Motor neuron (in vitro differentiated cells): ENCODE results near the gene USP6. TPM values are rescaled to one million over a fixed set of nuclear protein-coding genes. Genes with fewer than 3 reads are reported as not detected.
"Not testable (repeated sequence)": the region's sequence is repeated elsewhere in the genome, so short reads cannot be mapped to it uniquely, and the experiment has no call there.

ENCODE experiments used
- ATAC-seq, 8 experiments: fragments of 200-7000 bp; cut with Tn5 transposase; replicated peaks in 6 of 8; 2 replicates each; pipeline ENCODE4 v1.8.0; 2021; ENCODE audit warnings: mild to moderate bottlenecking in 8 of 8, moderate library complexity in 8 of 8
- H3K27ac ChIP-seq, 2 donors: fragments of 250-450 bp; sonication (Bioruptor Pico); 2 replicates each; pipeline ENCODE4 v1.9.0; 2021; ENCODE audit warnings: antibody characterized with exemption in 2 of 2, mild to moderate bottlenecking in 2 of 2, moderate library complexity in 1 of 2
- H3K4me1 ChIP-seq, 2 donors: fragments of 250-450 bp; sonication (Bioruptor Pico); replicated peaks in 1 of 2; 2 replicates each; pipeline ENCODE4 v1.6.1; 2021; ENCODE audit warnings: antibody characterized with exemption in 2 of 2, mild to moderate bottlenecking in 2 of 2, moderate library complexity in 1 of 2
- H3K4me3 ChIP-seq, 5 donors: fragments of 250-450 bp; sonication (Bioruptor Pico); 2 replicates each; pipeline ENCODE4 v1.9.0; 2021; ENCODE audit warnings: antibody characterized with exemption in 5 of 5, mild to moderate bottlenecking in 5 of 5, moderate library complexity in 4 of 5
- WGBS, 10 experiments: fragments of 450-650 bp; shearing (Covaris generic); methylation state at CpG; one replicate each; pipeline ENCODE4 v1.0.0; 2022; 5-methylcytosine and 5-hydroxymethylcytosine counted together
- in situ Hi-C, 9 experiments: fragments of 400-800 bp; cut with MboI; loops; one replicate each; pipeline ENCODE4 v1.15.0; 2021; ENCODE audit warnings: low sequenced_read_pairs in 9 of 9, low pct_unique_long_range_greater_than_20kb in 2 of 9; ENCODE audit not compliant: unreplicated experiment in 9 of 9
- total RNA-seq, 8 experiments: library from RNA; unstranded; fragments of 300-600 nt; gene quantifications; 2 replicates each; pipeline versions ENCODE4 v1.2.3 to v1.2.4, GENCODE V29; 2022

Gene USP6
- total RNA-seq, 8 experiments from 2014 or later = 0.17 to 1.00 (median 0.47) TPM

DNA sequence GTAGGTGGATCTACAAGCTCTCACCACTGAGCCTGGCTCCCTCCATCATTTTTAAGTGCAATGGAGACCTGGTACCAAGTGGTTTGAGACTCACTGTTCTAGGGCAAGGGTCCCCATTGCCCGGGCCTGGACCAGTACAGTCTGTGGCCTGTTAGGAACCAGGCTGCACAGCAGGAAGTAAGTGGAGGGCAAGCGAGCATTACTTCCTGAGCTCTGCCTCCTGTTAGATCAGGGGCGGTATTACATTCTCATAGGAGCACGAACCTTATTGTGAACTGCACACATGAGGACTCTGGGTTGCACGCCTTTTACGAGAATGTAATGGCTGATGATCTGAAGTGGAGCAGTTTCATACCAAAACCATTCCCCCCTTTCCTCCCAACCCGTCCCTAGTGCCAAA is 82.6 kb downstream of the USP6 start:
- H3K4me1 ChIP-seq = no peaks in the 10 kb centered on the region
- no peak overlapping the region for H3K4me3 ChIP-seq
- no peak for ATAC-seq
- in situ Hi-C loops = no loop called here
- no peak overlapping the region for H3K27ac ChIP-seq
- WGBS, 10 experiments = 50 to 100% (median 82%) methylated on average over 1 to 6 of the region's 7 CpGs; no CpG with 5 or more reads in 2 of the 10 experiments

GRCh38 chr17:5200360-5200759 is 84.5 kb downstream of the USP6 start:
- in situ Hi-C loops = no loop called here
- Histone ChIP-seq H3K4me3 (no peak overlapping the region), H3K27ac (no peak overlapping the region), H3K4me1 (no peaks in the 10 kb centered on the region)
- no peak for ATAC-seq
- 46 to 70% (median 50%) methylated on average over 1 to 2 of the region's 2 CpGs; no CpG with 5 or more reads in 1 of the 10 experiments for WGBS, 10 experiments

DNA sequence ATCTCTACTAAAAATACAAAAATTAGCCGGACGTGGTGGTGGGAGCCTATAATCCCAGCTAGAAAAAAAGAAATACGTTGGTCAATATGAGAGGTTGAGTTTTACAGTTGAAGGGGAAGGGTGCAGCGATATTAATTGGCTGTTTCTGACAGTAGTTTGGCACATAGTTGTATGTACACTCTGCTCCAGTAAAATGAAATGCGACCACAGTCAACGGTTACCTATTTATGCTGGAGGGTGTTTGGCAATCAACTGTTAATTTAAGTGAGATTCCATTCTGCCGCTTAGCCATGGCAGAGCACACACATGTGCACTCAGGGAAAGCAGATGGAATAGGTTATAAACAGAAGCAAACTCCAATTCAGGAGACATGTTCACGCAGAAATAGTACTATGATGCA is 85.2 kb downstream of the USP6 start:
- in situ Hi-C loops = no loop called here
- Histone ChIP-seq H3K4me3 (no peak overlapping the region), H3K27ac (no peak overlapping the region), H3K4me1 (no peaks in the 10 kb centered on the region)
- WGBS, 10 experiments = 62 to 100% (median 88%) methylated on average over 2 to 8 of the region's 8 CpGs; no CpG with 5 or more reads in 1 of the 10 experiments
- ATAC-seq = no peak

- in situ Hi-C loops = no loop called here
- no peak overlapping the region for H3K4me3 ChIP-seq
- no peak overlapping the region for H3K27ac ChIP-seq
- ATAC-seq = no peak
- 53 to 97% (median 82%) methylated on average over 2 to 9 of the region's 14 CpGs; no CpG with 5 or more reads in 3 of the 10 experiments for WGBS, 10 experiments
- H3K4me1 ChIP-seq = no peaks in the 10 kb centered on the region
Observed at GRCh38 chr17:5203178-5203907, 87.5 kb downstream of the USP6 start.

DNA sequence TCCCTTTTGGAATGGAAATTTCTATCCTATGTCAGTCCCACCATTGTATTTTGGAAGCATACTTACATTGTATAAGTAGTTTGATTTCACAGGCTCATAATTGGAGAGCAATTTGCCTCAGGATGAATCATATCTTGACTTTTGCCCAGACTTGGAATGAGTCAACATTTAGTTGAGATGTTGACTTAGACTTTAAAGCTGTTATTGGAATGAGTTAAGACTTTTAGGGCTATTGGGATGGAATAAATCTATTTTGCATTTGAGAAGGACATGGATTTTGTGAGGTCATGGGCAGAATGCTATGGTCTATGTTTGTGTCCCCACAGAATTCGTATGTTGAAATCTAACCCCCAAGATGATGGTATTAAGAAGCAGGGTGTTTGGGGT is 88.1 kb downstream of the USP6 start:
- WGBS, 10 experiments = 40 to 80% (median 70%) methylated on average over 1 of the region's 1 CpG; no CpG with 5 or more reads in 6 of the 10 experiments
- in situ Hi-C loops = no loop called here
- H3K27ac ChIP-seq = no peak overlapping the region
- no peak overlapping the region for H3K4me3 ChIP-seq
- H3K4me1 ChIP-seq = no peaks in the 10 kb centered on the region
- no peak for ATAC-seq

- H3K27ac ChIP-seq = no peak overlapping the region
- H3K4me1 ChIP-seq = no peaks in the 10 kb centered on the region
- in situ Hi-C loops = no loop called here
- 90 to 100% (median 92%) methylated on average over 1 to 2 of the region's 3 CpGs; no CpG with 5 or more reads in 6 of the 10 experiments for WGBS, 10 experiments
- no peak overlapping the region for H3K4me3 ChIP-seq
- ATAC-seq = no peak
Observed at GRCh38 chr17:5209396-5209795, 93.6 kb downstream of the USP6 start.

DNA sequence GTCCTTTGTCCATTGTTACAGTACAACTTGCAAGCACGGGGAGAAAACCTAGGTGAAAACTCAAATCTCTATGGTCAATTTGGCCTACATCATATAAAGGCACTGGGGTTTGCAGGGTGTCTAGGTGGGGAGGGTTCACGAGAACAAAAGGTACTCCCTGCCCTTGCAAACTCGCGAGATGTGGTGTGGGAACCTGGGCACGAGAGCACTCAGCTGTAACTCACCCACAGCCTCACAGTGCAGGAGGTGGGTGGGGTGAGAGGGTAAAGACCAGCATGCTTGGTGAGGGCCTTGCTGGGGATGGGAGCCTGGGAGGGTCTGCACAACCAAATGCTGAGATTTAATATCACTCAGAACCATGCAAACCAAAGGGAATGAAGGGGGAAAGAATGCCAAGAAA is 94.3 kb downstream of the USP6 start:
- ATAC-seq = no peak
- H3K27ac ChIP-seq = no peak overlapping the region
- H3K4me1 ChIP-seq = no peaks in the 10 kb centered on the region
- H3K4me3 ChIP-seq = no peak overlapping the region
- in situ Hi-C loops = no loop called here
- WGBS, 10 experiments = 0 to 100% (median 80%) methylated on average over 1 to 2 of the region's 5 CpGs; no CpG with 5 or more reads in 3 of the 10 experiments

DNA sequence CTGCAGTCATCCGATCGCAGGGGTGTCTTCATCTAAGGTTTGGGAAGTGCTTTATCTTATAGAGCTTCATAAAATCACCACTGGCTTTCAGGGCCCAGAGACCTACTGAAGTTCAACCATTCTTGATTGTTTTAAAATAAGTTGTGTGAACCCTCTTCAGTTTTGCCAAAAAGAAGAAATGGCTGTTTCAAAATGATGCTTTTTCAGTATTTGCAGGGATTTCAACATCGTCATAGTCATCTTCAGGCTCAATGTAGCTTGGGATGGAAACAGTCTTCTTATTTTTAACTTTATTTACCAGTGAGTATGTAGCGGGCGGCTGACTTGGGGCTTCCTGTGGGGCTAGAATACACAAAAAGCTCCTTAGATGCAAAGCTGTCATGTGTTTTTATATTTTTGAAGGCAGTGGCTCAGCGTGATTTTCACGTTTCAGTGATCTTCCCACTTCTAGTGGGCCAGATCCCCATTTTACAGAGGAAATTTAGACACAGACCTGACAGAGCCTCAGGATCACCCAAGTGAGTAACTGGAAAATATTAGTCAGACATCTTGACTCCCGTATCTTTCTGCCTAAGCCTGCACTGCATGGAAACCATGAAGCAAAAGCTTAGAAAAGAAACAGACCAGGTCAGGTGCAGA is 94.9 kb downstream of the USP6 start:
- H3K4me3 ChIP-seq = no peak overlapping the region
- no peak overlapping the region for H3K27ac ChIP-seq
- WGBS, 10 experiments = 66 to 100% (median 94%) methylated on average over 1 to 8 of the region's 8 CpGs; no CpG with 5 or more reads in 1 of the 10 experiments
- no peak for ATAC-seq
- no peaks in the 10 kb centered on the region for H3K4me1 ChIP-seq
- in situ Hi-C loops = no loop called here

GRCh38 chr17:5211458-5211857 is 95.6 kb downstream of the USP6 start:
- in situ Hi-C loops = no loop called here
- H3K4me3 ChIP-seq = no peak overlapping the region
- WGBS, 10 experiments = 83 to 100% (median 88%) methylated on average over 2 to 7 of the region's 7 CpGs; no CpG with 5 or more reads in 4 of the 10 experiments
- H3K4me1 ChIP-seq = no peaks in the 10 kb centered on the region
- H3K27ac ChIP-seq = no peak overlapping the region
- no peak for ATAC-seq

DNA sequence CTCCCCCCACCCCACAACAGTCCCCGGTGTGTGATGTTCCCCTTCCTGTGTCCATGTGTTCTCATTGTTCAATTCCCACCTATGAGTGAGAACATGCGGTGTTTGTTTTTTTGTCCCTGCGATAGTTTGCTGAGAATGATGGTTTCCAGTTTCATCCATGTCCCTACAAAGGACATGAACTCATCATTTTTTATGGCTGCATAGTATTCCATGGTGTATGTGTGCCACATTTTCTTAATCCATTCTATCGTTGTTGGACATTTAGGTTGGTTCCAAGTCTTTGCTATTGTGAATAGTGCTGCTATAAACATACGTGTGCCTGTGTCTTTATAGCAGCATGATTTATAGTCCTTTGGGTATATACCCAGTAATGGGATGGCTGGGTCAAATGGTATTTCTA is 101.7 kb downstream of the USP6 start:
- H3K4me1 ChIP-seq, H3K27ac ChIP-seq, in situ Hi-C loops, H3K4me3 ChIP-seq, ATAC-seq: not testable (repeated sequence)
- WGBS, 10 experiments = no CpG with 5 or more reads among the region's 5 CpGs

DNA sequence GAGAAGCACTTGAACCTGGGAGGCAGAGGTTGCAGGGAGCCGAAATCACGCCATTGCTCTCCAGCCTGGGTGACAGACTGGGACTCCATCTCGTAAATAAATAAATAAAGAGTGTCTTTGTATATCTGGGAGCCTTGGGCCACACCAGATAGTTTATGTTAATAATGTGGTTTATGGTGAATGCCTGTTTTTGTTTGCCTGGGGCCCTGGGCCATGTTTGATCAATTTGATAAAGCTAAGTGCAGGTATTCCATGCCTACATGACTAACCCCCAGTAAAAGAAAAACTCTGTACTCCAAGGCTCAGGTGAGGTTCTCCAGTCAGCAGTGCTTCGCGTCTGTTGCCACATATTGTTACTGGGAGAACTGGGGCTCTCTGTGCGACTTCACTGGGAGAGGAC is 103.7 kb downstream of the USP6 start:
- ATAC-seq = peak in 1 of 8 experiments; percentile 27
- WGBS, 10 experiments = 0 to 100% (median 83%) methylated on average over 1 to 6 of the region's 6 CpGs; no CpG with 5 or more reads in 1 of the 10 experiments
- no peak overlapping the region for H3K27ac ChIP-seq
- in situ Hi-C loops = no loop called here
- H3K4me3 ChIP-seq = no peak overlapping the region
- H3K4me1 ChIP-seq = no peaks in the 10 kb centered on the region

GRCh38 chr17:5220074-5220473 is 104.2 kb downstream of the USP6 start:
- no peak for ATAC-seq
- 58 to 100% (median 89%) methylated on average over 1 to 4 of the region's 5 CpGs; no CpG with 5 or more reads in 2 of the 10 experiments for WGBS, 10 experiments
- Histone ChIP-seq H3K4me3 (no peak overlapping the region), H3K27ac (no peak overlapping the region), H3K4me1 (no peaks in the 10 kb centered on the region)
- in situ Hi-C loops = no loop called here

DNA sequence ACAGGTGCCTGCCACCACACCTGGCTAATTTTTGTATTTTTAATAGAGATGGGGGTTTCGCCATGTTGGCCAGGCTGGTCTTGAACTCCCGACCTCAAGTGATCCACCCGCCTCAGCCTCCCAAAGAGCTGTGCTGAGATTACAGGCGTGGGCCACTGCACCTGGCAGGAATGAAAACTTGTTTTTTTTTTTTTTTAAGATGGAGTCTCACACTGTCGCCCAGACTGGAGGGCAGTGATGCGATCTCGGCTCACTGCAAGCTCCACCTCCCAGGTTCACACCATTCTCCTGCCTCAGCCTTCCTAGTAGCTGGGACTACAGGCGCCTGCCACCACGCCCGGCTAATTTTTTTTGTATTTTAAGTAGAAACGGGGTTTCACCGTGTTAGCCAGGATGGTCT is 106.1 kb downstream of the USP6 start:
- H3K27ac ChIP-seq, in situ Hi-C loops: not testable (repeated sequence)

More for the DNA sequence above, 106.1 kb downstream of the USP6 start:
- H3K4me1 ChIP-seq, H3K4me3 ChIP-seq, ATAC-seq: not testable (repeated sequence)
- WGBS, 10 experiments = 80 to 100% (median 89%) methylated on average over 1 to 3 of the region's 12 CpGs; no CpG with 5 or more reads in 5 of the 10 experiments
